IPS-15b (cell line): ENCODE measurements around the gene ARID3C.
A peak's percentile ranks its signal among the peaks of the same experiment; 100 is the strongest.

Source experiments
- H3K27me3 ChIP-seq: one replicate; pipeline ENCODE4 v1.6.1; 2013; ENCODE audit warnings: low read length; ENCODE audit not compliant: control insufficient read depth, insufficient read depth
- H3K36me3 ChIP-seq: one replicate; pipeline ENCODE4 v1.6.1; 2013; ENCODE audit warnings: low read length; ENCODE audit not compliant: control insufficient read depth, insufficient read depth
- H3K4me1 ChIP-seq: one replicate; pipeline ENCODE4 v1.6.1; 2013; ENCODE audit warnings: mild to moderate bottlenecking, low read length; ENCODE audit not compliant: control insufficient read depth, insufficient read depth
- H3K4me3 ChIP-seq: one replicate; pipeline ENCODE4 v1.5.1; 2013; ENCODE audit warnings: low read depth, low read length
- H3K9ac ChIP-seq: one replicate; pipeline ENCODE4 v1.6.1; 2013; ENCODE audit warnings: low read depth, mild to moderate bottlenecking, low read length
- H3K9me3 ChIP-seq: one replicate; pipeline ENCODE4 v1.6.1; 2013; ENCODE audit warnings: mild to moderate bottlenecking, low read length; ENCODE audit not compliant: control insufficient read depth, insufficient read depth

ARID3C gene

DNA sequence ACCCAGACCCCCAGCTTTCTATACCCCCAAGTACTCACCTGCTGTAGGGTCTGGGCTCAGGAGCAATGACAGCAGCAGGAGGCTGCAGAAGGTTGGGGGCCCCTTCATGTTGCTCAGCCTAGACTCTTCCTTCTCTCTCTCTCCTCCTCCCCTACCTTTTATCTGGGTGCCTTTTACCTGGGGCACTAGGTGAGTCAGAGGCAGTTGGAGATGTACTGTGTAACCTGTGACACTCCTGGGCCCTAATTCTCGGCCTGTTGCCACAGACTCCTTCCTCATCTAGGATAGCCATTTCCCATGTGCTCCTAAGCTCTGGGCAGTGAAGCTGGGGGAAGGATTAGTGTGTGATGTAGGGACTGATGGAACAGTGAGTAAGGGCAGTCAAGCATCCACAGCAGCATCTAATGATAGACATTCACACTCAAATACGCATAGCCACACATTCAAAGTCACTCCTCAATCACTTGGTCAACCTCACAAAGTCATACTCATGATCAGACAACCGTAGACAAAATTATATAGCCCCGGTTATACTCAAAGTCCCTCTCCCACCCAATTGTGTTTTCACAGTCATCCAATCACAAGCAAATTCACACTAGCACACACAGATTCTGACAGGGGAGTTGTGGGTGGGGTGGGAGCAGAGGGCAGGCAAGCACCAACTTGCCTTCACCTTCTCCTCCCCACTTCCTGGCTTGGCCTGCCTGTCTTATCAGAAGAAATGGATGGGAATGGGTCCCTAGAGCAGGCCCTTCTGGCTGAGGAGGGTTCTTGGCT lies 33.8 kb upstream of the ARID3C start, which contains the start of gene CCL27:
CCL27 (minus strand) TSS at position 132 of the 777 bp plus-strand sequence; CDS start at position 108, 24 bp downstream.
- H3K4me1 ChIP-seq = peaks cover 2% of the 10 kb centered on the region
- no peaks in the 10 kb centered on the region for H3K9me3 ChIP-seq
- no peak within 1 kb of the TSS for H3K4me3 ChIP-seq
- no peaks in the 10 kb centered on the region for H3K27me3 ChIP-seq
- no peaks in the 10 kb centered on the region for H3K36me3 ChIP-seq
- no peak within 1 kb of the TSS for H3K9ac ChIP-seq

DNA sequence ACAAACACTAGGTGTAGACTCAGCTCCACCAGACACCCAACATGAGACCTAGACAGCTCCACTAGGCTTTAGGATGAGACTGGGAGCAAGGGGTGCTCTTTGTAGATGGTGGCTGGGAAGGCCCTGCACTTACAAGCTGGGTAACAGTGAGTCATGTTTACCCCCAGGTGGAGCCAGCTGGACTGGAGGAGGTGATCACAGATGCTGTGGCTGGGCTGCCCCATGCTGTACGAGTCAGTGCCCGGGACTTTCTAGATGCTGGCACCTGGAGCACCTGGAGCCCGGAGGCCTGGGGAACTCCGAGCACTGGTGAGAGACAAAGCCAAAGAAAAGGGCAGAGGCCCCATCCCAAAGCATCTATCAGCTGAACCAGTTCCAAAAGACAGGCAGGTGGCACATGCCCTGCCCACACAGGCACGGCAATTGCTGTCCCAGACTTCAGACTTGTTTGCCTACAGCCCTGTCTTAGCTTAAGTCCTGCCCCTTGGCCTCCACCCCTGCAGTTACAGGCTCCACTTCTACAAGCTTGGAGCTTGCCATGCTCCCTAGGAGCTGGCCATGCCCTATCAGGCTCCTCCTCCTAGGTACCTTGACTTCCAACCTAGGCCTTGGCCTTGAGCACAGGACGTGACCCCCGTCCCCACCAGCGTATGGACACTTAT lies 30.9 kb upstream of the ARID3C start:
- peaks cover 2% of the 10 kb centered on the region for H3K4me1 ChIP-seq
- no peaks in the 10 kb centered on the region for H3K27me3 ChIP-seq
- H3K9ac ChIP-seq = no peak overlapping the region
- no peaks in the 10 kb centered on the region for H3K36me3 ChIP-seq
- H3K4me3 ChIP-seq = no peak overlapping the region
- no peaks in the 10 kb centered on the region for H3K9me3 ChIP-seq

DNA sequence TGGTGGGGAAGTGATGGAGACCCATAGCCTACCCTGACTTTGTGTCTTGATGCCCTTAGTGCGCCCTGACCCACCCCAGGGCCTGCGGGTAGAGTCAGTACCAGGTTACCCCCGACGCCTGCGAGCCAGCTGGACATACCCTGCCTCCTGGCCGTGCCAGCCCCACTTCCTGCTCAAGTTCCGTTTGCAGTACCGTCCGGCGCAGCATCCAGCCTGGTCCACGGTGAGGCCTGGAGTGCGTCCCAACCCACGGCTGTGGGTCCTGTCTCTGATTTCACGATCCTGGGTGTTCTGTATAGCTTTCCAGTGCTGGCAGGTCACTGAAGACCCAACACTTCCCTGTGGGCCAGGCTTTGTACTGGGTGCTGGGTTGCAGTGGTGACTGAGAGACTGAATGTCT lies 29.6 kb upstream of the ARID3C start:
- no peak overlapping the region for H3K4me3 ChIP-seq

GRCh38 chr9:34656992-34657391 lies 28.1 kb upstream of the ARID3C start:
- Histone ChIP-seq H3K27me3 (no peaks in the 10 kb centered on the region), H3K9me3 (no peaks in the 10 kb centered on the region), H3K9ac (no peak overlapping the region), H3K4me3 (no peak overlapping the region), H3K36me3 (no peaks in the 10 kb centered on the region), H3K4me1 (peaks cover 12% of the 10 kb centered on the region)

More for the DNA sequence above, 29.6 kb upstream of the ARID3C start:
- Histone ChIP-seq H3K27me3 (no peaks in the 10 kb centered on the region), H3K9me3 (no peaks in the 10 kb centered on the region), H3K9ac (no peak overlapping the region), H3K4me1 (peaks cover 6% of the 10 kb centered on the region), H3K36me3 (no peaks in the 10 kb centered on the region)

GRCh38 chr9:34655394-34655793 lies 26.5 kb upstream of the ARID3C start:
- H3K9ac ChIP-seq = no peak overlapping the region
- H3K36me3 ChIP-seq = no peaks in the 10 kb centered on the region
- no peaks in the 10 kb centered on the region for H3K9me3 ChIP-seq
- peaks cover 15% of the 10 kb centered on the region for H3K4me1 ChIP-seq
- H3K4me3 ChIP-seq = no peak overlapping the region
- H3K27me3 ChIP-seq = no peaks in the 10 kb centered on the region

- no peak overlapping the region for H3K4me3 ChIP-seq
- H3K9me3 ChIP-seq = no peaks in the 10 kb centered on the region
- H3K9ac ChIP-seq = no peak overlapping the region
- H3K36me3 ChIP-seq = peaks cover 7% of the 10 kb centered on the region
- H3K4me1 ChIP-seq = peaks cover 15% of the 10 kb centered on the region
- H3K27me3 ChIP-seq = no peaks in the 10 kb centered on the region
These were observed 25.6 kb upstream of the ARID3C start for GRCh38 chr9:34654323-34655051.

DNA sequence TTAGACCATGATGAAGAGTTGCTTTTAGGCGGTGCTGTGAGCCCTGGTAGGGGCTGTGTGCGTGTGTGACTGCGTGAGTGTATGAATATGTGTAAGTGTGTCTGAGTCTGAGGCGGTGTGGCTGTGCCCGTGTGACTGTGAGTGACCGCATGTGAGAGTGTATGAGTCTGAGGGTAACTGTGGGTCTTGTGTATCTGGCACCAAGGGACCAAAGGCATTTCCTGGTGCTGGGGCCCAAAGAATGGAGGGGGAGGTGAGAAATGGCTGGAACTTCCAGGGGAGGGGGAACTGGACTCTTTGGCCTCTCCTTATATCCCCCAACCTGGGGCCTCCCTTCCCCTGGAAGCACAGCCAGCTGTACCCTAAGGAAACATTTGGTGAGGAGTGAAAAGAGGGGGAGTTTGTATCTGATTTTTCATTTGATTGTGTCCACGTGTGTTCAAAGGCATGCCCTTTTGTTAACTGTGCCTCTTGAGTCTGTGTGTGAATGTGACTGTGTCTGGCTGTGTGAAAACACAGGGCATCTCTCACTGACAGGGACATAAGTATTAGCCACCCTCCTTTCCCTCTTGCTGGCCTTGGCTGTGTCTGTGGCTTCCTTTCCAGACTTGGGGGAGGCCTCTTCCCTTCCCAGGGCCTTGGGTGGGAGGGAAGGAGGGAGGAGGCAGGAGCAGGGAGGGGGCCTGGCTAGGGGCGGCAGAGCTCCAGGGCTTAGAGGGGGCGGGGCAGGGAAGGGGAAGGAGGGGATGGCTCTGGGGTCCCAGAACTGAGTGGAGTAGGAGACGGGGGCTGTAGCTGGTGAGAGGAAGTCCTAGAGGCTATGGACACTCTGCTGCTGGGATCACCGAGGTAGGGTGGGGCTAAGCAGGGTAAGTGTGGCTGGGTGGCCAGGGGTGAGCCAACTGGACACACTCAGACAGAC lies 24.5 kb upstream of the ARID3C start:
- Histone ChIP-seq H3K4me1 (peaks cover 15% of the 10 kb centered on the region), H3K4me3 (no peak overlapping the region), H3K9me3 (no peaks in the 10 kb centered on the region), H3K27me3 (no peaks in the 10 kb centered on the region), H3K36me3 (peaks cover 13% of the 10 kb centered on the region), H3K9ac (no peak overlapping the region)

- H3K4me3 ChIP-seq = no peak overlapping the region
- H3K9me3 ChIP-seq = no peaks in the 10 kb centered on the region
- H3K9ac ChIP-seq = no peak overlapping the region
- no peaks in the 10 kb centered on the region for H3K27me3 ChIP-seq
- peaks cover 13% of the 10 kb centered on the region for H3K36me3 ChIP-seq
- H3K4me1 ChIP-seq = peaks cover 19% of the 10 kb centered on the region
These were observed 23.7 kb upstream of the ARID3C start for GRCh38 chr9:34652602-34653000.

DNA sequence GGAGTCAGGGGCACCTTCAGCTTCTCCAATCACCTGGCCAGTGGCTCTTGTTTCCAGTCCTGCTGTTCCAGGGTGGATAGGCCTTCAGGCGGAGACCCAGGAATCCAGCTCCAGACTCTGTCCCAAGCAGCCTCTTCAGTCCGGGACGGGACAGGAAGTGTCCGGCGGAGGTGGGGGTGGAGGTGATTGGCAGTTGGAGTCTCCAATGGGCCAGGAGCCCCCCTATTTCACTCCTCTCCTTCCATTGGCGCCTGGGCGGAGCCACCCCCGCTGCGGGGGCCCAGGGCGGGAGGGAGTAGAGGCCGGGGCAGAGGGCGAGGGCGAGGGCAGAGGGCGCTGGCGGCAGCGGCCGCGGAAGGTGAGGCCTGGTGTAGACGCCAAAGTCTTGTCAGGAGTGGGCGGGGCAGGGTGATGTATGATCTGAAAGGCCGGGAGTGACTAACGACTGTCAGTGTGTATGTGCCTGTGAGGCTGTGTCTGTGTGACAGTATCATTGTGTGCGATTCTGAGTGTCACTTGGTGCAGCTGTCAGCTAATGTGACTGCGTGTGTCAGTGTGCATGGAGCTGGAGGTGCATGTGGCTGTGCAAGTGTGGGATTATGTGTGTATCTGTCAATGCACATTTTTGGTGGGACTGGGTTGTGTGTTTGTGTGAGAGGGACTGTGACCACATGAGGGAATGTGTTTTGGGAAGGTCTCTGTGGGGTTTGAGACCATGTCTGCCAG lies 23.2 kb upstream of the ARID3C start, which contains the start of gene IL11RA:
IL11RA (plus strand) TSS at position 310 of the 726 bp plus-strand sequence. CDS start 3,033 bp downstream, outside the sequence.
- Histone ChIP-seq H3K9me3 (no peaks in the 10 kb centered on the region), H3K4me3 (peak within 1 kb of the TSS; percentile 45), H3K4me1 (peaks cover 22% of the 10 kb centered on the region), H3K9ac (peak within 1 kb of the TSS; percentile 32), H3K27me3 (no peaks in the 10 kb centered on the region), H3K36me3 (peaks cover 13% of the 10 kb centered on the region)

GRCh38 chr9:34651321-34651720 lies 22.5 kb upstream of the ARID3C start:
- Histone ChIP-seq H3K4me1 (peaks cover 22% of the 10 kb centered on the region), H3K36me3 (peaks cover 13% of the 10 kb centered on the region), H3K27me3 (no peaks in the 10 kb centered on the region), H3K4me3 (peak overlapping the region; percentile 45), H3K9ac (peak overlapping the region; percentile 32), H3K9me3 (no peaks in the 10 kb centered on the region)
